ENCODE measurements around the gene TYMS.

DNA sequence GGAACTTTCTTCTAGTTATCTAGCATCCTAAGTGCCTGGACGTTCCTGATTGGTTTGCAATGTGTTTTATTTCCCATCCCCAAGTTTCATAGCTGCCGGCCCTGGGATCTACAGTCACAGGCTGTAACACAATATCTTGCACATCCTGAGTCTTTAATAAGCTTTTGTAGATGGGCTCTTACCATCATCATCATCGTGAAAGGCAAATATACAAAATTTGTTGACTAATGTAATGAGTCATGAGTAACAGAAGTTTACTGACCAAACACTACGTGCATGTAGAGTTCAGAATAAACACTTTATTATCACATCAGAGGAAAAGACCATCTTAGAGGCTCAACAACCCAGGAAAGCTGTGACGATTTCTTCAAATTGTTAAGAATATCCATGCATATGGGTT lies 8.1 kb upstream of the TYMS start:
- TF ChIP-seq, protein P1, sequence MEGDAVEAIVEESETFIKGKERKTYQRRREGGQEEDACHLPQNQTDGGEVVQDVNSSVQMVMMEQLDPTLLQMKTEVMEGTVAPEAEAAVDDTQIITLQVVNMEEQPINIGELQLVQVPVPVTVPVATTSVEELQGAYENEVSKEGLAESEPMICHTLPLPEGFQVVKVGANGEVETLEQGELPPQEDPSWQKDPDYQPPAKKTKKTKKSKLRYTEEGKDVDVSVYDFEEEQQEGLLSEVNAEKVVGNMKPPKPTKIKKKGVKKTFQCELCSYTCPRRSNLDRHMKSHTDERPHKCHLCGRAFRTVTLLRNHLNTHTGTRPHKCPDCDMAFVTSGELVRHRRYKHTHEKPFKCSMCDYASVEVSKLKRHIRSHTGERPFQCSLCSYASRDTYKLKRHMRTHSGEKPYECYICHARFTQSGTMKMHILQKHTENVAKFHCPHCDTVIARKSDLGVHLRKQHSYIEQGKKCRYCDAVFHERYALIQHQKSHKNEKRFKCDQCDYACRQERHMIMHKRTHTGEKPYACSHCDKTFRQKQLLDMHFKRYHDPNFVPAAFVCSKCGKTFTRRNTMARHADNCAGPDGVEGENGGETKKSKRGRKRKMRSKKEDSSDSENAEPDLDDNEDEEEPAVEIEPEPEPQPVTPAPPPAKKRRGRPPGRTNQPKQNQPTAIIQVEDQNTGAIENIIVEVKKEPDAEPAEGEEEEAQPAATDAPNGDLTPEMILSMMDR (IDR thresholded peaks at IDR 0.05; ENCODE audit: insufficient read depth, low read length): no peak
- TF ChIP-seq, protein P2, sequence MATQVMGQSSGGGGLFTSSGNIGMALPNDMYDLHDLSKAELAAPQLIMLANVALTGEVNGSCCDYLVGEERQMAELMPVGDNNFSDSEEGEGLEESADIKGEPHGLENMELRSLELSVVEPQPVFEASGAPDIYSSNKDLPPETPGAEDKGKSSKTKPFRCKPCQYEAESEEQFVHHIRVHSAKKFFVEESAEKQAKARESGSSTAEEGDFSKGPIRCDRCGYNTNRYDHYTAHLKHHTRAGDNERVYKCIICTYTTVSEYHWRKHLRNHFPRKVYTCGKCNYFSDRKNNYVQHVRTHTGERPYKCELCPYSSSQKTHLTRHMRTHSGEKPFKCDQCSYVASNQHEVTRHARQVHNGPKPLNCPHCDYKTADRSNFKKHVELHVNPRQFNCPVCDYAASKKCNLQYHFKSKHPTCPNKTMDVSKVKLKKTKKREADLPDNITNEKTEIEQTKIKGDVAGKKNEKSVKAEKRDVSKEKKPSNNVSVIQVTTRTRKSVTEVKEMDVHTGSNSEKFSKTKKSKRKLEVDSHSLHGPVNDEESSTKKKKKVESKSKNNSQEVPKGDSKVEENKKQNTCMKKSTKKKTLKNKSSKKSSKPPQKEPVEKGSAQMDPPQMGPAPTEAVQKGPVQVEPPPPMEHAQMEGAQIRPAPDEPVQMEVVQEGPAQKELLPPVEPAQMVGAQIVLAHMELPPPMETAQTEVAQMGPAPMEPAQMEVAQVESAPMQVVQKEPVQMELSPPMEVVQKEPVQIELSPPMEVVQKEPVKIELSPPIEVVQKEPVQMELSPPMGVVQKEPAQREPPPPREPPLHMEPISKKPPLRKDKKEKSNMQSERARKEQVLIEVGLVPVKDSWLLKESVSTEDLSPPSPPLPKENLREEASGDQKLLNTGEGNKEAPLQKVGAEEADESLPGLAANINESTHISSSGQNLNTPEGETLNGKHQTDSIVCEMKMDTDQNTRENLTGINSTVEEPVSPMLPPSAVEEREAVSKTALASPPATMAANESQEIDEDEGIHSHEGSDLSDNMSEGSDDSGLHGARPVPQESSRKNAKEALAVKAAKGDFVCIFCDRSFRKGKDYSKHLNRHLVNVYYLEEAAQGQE (IDR thresholded peaks at IDR 0.05; ENCODE audit: insufficient replicate concordance, low read depth): no peak
